ENCODE data around the gene DCAF15.

DCAF15 gene

DNA sequence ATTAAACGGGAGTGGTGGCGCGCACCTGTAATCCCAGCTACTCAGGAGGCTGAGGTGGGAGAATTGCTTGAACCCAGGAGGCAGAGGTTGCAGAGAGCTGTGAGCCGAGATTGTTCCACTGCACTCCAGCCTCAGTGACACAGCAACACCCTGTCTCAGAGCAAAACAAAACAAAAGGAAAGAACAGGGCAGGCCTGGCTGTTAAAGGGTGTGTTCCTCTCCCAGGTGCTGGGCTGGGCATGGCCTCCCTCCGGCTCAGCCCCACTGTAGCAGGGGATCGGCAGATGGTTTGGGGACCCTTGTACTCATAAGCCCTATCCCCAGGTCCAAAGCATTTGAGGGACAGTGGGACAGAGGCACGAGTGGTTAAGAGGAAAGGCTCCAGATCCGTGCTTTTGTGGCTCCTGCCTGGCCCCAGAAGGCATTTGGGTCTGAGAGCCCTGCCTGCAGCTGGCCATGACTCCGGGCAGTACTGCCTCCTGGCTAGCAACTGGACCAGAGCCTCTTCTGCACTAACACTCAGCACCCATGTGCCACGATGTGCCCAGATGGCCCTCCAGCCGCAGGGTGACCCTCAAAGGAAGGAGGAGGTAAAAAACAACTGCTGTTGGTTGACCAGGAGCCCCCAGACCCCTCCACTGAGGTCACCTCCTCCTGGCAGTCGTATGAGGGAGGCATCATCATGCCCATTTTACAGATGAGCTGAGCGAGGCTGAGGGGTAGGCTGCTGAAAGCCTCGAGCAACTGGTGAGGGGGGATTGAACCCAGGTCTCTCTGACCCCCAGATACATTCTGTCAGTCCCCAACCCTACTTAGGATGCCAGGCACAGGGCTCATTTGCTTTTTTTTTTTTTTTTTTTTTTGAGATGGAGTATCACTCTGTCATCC lies 43.8 kb downstream of the DCAF15 start:
- DNase-seq (ENCODE audit: low read depth): no peak

DNA sequence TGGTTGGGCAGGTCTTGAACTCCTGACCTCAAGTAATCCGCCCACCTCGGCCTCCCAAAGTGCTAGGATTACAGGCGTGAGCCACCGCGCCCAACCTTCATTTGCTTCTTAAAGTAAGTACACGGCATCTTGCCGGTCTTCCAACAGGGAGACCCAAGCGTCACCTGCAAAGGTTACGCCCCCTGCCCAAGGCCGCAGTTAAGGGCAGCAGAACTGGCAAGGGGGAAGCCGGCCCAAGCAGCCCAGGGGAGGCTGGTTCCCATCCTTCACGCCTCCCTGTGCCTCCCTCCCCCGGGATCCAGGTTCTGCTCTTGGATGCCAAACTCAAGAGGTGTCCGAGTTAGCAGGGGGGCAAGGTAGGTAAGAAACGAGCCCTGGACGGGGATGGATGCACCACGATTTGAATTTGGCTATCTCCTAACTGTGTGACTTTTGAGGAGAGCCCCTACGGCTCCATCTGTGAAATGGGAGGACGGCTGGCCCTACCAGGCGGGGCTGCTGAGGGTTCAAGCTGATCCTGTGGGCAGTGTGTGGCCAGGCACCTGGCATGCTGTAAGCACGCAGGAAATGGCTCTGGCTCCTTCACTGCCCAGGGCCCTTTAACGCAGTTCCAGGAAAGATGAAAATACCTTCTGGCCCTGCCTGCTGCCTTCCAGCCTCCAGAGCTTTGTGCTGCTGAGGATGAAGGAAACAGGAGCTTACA lies 44.8 kb downstream of the DCAF15 start:
- DNase-seq (ENCODE audit: low read depth): no peak

DNA sequence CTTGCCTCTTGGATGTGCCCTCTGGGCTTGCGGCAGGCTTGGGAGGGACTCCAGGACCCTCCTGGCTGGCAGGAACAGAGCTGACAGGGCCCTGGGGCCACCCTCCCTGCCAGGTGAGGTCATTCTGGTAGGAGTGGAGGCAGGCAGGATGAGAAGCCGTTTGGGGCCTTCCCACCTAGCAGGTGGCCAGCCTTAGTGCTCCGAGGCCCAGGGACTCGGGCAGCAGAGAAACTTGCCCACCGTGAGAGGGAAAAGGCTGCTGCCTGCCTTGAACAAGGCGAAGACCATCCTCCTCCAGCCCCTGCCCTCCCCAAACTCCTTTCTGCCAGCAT lies 45.3 kb downstream of the DCAF15 start:
- DNase-seq (ENCODE audit: low read depth): no peak

DNA sequence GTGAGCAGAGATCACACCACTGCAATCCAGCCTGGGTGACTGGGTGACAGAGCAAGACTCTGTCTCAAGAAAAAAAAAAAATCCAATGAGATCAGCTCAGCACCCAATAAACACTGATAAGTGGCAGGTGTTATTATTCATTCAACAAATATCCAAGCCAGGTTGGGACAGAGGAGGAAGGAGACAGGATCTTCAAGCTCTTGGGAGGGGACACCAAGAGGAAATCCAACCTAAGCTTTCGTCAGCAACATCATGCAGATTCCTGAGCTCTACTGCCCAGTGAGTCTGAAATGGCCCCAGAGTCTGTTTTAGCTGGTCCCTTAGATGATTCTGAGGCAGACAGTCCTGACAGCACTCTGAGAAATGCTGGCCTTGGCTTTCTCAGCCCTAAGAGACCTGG lies 46.1 kb downstream of the DCAF15 start:
- DNase-seq (ENCODE audit: low read depth): no peak

- no peak for DNase-seq (ENCODE audit: low read depth)
Observed at GRCh38 chr19:13999085-13999484, 46.8 kb downstream of the DCAF15 start.

DNA sequence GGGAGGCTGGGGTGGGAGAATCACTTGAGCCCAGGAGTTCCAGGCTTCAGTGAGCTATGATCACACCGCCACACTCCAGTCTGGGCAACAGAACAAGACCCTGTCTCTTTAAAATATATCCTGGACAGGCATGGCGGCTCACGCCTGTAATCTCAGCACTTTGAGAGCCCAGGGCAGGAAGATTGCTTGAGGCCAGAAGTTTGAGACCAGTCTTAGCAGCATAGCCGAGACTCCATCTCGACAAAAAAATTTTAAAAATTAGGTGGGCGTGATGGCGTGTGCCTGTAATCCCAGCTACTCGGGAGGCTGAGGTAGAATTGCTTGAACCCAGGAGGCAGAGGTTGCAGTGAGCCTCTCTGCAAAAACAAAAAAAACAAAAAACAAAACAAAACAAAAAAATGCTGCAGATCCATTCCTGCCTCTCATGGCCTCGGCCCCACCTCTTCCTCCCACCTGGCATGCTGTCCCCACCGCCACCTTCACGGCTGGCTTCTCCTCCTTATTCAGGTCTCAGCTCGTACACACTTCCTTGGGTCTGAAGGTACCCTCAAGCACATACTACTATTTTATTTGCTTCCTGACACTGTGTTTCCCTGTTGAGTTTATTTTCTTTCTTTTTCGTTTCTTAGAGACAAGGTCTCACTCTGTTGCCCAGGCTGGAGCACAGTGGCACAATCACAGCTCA lies 48.5 kb downstream of the DCAF15 start:
- no peak for DNase-seq (ENCODE audit: low read depth)

DNA sequence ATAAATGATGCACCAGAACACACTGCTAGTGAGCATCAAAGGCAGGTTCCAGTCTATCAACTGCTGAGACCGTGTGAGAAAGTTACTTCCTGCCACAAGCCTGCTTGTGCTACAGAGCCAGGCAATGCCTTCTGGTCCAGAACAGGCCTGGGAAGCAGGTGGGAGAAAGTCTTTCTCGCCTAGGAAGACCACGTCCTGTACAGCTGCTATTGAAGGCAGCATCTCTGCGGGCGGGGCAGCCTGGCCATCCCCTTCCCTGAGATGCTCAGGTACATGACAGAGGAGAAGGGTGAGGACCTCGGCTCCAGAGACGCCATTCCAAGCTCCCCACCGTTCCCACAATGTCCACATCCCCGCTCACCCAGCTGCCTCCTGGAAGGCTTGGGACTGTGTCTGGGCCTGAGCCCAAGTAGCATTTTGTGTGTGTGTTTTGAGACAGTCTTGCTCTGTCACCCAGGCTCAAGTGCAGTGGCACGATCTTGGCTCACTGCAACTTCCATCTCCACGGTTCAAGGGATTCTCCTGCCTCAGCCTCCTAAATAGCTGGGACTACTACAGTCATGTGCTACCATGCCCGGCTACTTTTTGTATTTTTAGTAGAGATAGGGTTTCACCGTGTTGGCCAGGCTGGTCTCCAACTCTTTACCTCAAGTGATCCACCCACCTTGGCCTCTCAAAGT lies 50.4 kb downstream of the DCAF15 start:
- DNase-seq (ENCODE audit: low read depth): no peak

DNA sequence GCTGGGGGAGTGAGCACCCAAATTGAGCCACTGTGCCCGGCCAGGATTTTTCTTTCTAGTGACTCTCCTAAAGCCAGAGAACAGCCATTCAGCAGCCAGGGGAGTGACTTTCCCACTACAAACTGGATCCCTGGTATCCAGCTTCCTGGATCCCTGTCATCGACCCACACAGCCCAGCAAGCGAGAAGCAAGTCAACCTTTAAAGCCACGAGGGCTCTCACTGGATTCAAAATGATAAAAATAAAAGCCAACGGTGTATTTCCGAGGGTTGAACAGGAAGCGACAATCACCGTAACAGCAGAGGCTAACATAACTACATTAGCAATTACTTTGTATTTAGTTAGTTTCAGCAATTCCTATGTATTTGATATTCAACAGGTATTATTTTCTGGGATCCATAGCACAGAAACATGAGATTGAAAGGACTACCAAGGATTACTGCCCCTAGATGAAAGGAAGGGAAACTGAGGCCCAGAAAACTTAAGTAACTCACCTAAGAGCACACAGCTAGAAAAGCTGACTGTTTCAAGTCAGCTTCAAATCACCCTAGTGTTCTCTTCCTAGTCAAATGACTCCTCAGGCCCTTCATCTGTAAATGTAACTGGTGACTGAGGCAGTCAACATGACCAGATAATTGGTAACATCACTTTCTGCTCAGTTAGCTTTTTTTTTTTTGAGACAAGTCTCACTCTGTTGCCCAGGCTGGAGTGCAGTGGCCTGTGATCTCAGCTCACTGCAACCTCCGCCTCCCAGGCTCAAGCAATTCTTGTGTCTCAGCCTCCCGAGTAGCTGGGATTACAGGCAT lies 51.1 kb downstream of the DCAF15 start:
- DNase-seq (ENCODE audit: low read depth): no peak

DNA sequence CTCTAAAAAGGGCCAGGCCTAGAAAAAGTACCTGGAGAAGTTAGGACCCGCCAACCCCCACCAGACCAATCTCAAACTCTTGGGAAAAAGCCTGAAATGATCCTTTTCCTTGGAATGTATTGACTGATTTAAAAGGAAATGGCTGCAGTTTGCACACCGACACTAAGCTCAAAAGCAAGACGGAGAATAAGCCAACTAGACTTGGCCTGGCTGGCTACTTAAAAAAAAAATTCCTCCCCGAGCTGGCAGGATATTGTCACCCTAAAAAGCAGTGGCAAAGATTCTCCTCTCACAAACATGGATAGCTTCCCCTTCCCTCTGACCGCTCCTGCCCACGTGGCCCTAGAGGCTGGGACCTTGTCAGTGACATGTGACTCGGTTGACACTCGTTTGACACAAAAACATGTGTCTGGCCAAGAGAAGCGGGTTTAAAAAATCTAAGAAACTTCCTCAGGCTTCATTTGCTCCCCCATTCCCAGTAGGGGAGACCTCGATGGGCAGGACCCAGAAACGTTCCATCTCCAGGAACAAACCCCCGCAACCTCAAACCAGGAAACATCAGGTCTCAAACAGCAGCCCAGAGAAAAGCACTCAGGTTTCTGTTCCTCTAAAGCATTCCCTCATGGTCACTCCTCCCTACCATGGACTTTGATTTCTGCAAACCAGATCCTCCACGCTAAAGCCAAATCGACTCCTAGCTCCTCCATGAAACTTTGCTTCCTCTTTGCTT lies 52.5 kb downstream of the DCAF15 start:
- no peak for DNase-seq (ENCODE audit: low read depth)

- no peak for DNase-seq (ENCODE audit: low read depth)
Observed at GRCh38 chr19:14005349-14006084, 53.2 kb downstream of the DCAF15 start.

GRCh38 chr19:14006085-14006765 lies 53.9 kb downstream of the DCAF15 start, which contains the start of gene RFX1:
RFX1 (minus strand) TSS chr19:14006320; CDS start chr19:13993843, 12,477 bp downstream.
- DNase-seq (ENCODE audit: low read depth): peak; percentile 98

DNA sequence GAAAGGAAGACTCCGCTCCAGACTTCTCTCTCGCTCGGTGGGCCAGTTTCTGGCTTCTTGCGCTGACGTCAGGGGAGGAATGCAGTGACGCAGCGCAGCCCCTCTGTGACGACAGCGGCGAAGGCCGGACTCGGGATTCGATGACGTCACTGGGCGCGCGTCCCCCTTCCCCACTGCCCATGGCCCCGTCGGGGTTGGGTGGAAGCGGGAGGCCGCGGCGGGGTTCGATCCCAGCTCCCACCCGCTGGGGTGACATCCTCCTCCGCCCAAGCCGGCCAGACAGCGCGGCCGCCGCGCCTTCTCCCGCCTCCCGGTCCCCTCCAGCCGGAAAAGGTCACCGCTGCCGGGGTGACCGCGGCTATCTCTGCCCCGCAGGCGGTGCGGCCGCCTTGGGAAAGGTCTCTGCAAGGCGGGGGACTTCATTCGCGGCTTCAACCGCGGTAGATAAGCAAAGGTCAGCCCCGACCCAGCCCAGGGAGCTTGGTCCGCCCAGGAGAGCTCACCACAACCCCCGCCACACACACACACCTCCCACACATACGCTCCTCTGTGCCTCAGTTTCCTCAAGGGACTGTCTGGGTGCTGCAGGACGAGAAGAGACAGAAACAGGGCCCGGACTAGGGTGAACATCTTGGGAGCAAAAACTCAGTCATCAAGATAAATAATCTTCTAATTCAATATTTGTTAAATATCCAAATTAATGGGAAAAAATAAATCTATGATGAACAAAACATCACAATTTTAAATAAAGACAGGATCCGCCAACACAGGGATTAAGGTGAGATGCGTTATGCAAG lies 54.7 kb downstream of the DCAF15 start:
- no peak for DNase-seq (ENCODE audit: low read depth)

Data from HS-27A (cell line).